Fibroblast of lung (primary cell): ENCODE measurements around the gene PTPRE. TPM values are rescaled to one million over a fixed set of nuclear protein-coding genes. Genes with fewer than 3 reads are reported as not detected.

Experiments
- DNase-seq, 2 donors: peaks; one replicate each; pipeline versions ENCODE4 v3.0.0 to v3.0.0-alpha.2; 2010; ENCODE audit warnings: low read depth in 2 of 2
- H2AFZ ChIP-seq: 2 replicates; pipeline ENCODE4 v1.5.1; 2012; ENCODE audit warnings: low read length, control low read depth, inconsistent platforms
- H3K27ac ChIP-seq: 2 replicates; pipeline ENCODE4 v1.5.1; 2011; ENCODE audit warnings: low read length, control low read depth; ENCODE audit not compliant: insufficient read depth
- H3K27me3 ChIP-seq: 2 replicates; pipeline ENCODE4 v1.5.1; 2011; ENCODE audit warnings: mild to moderate bottlenecking, low read length; ENCODE audit not compliant: control insufficient read depth, insufficient read depth
- H3K36me3 ChIP-seq: 2 replicates; pipeline ENCODE4 v1.5.1; 2011; ENCODE audit warnings: low read length; ENCODE audit not compliant: control insufficient read depth, insufficient read depth
- H3K4me1 ChIP-seq: 2 replicates; pipeline ENCODE4 v1.5.1; 2011; ENCODE audit warnings: low read length; ENCODE audit not compliant: control insufficient read depth, insufficient read depth; ENCODE audit errors: extremely low read depth
- H3K4me2 ChIP-seq: 2 replicates; pipeline ENCODE4 v1.5.1; 2011; ENCODE audit warnings: low read length, control low read depth; ENCODE audit not compliant: insufficient read depth; ENCODE audit errors: extremely low read depth
- H3K4me3 ChIP-seq, 4 experiments: fragments of 200-600 bp in 1 of 4; sonication (generic) in 1 of 4; replicated peaks in 1 of 4; 2 replicates each; pipeline ENCODE4 v1.5.1; 2011 to 2016; ENCODE audit warnings: low read length in 4 of 4, low read depth in 3 of 4, mild to moderate bottlenecking in 3 of 4, control low read depth in 2 of 4, inconsistent platforms in 1 of 4, mixed read lengths in 1 of 4; ENCODE audit not compliant: insufficient read depth in 1 of 4; ENCODE audit errors: control extremely low read depth in 1 of 4
- H3K79me2 ChIP-seq: 2 replicates; pipeline ENCODE4 v1.5.1; 2012; ENCODE audit warnings: mild to moderate bottlenecking, low read length, inconsistent platforms; ENCODE audit not compliant: control insufficient read depth, insufficient read depth
- H3K9ac ChIP-seq: 2 replicates; pipeline ENCODE4 v1.5.1; 2011; ENCODE audit warnings: mild to moderate bottlenecking, low read length, control low read depth; ENCODE audit not compliant: insufficient read depth
- H3K9me3 ChIP-seq: 2 replicates; pipeline ENCODE4 v1.5.1; 2012; ENCODE audit warnings: low read depth, low read length; ENCODE audit not compliant: control insufficient read depth, insufficient read depth
- H4K20me1 ChIP-seq: 2 replicates; pipeline ENCODE4 v1.5.1; 2011; ENCODE audit warnings: low read length; ENCODE audit not compliant: control insufficient read depth, insufficient read depth; ENCODE audit errors: extremely low read depth
- CTCF ChIP-seq, 2 donors: IDR thresholded peaks in 1 of 2; conservative IDR thresholded peaks in 1 of 2; 1 replicate in 1 of 2; 2 replicates in 1 of 2; pipeline ENCODE4 v1.5.1; 2011 to 2012; ENCODE audit warnings: low read length in 2 of 2, control low read depth in 1 of 2, inconsistent platforms in 1 of 2, low read depth in 1 of 2, mild to moderate bottlenecking in 1 of 2
- EZH2 ChIP-seq: IDR thresholded peaks from 2 replicates; pipeline ENCODE4 v1.5.1; 2012; ENCODE audit warnings: low read length, control low read depth, mild to moderate bottlenecking; ENCODE audit errors: missing control alignments
- polyA plus RNA-seq, 2 donors: library from polyadenylated mRNA; depleted of rRNA in 1 of 2; stranded (reverse) in 1 of 2; unstranded in 1 of 2; fragments of >200 nt; gene quantifications; 2 replicates each; pipeline ENCODE4 v1.2.1, GENCODE V29; 2011 to 2012; ENCODE audit warnings: missing spikeins in 1 of 2
- total RNA-seq: library from RNA; depleted of rRNA; stranded (reverse); fragments of >200 nt; gene quantifications from 2 replicates; pipeline ENCODE4 v1.2.1, GENCODE V29; 2014

Gene PTPRE
- total and polyA plus RNA-seq, 2 donors (not counting 1 experiment from before 2014, with no cell fraction given) = 0.75 to 1.8 TPM

DNA sequence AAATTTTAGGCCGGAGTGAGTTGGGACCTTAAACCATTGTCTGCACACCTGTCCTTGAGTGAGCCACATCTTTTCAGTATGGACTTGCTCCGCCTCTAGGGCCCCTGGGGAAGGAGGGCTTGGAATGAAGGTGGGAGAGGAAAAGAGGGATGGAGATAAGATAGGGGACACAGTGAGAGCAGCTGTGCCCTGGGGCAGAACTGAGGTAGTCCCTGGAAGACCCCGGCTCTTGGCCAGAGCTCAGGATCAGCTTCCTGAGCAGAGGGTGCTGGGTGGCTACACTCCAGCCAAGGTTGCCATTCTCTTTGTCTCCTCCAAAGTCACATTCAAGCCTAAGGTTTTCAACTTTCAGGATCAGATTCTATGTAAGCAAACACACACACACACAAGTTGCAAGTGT, 137.3 kb downstream of the PTPRE start:
- no peaks in the 10 kb centered on the region for H3K27me3 ChIP-seq
- no peak overlapping the region for H3K4me2 ChIP-seq
- H3K9me3 ChIP-seq = no peaks in the 10 kb centered on the region
- no peak overlapping the region for H2AFZ ChIP-seq
- H3K4me1 ChIP-seq = no peaks in the 10 kb centered on the region
- no peak overlapping the region for H3K27ac ChIP-seq
- no peak overlapping the region for H3K4me3 ChIP-seq
- TF ChIP-seq CTCF (conservative IDR thresholded peaks at IDR 0.05 in 1 of 2, IDR thresholded peaks at IDR 0.05 in 1 of 2; ENCODE audit: low read depth in 1 of 2, low read length in 2 of 2) = no peak
- no peaks in the 10 kb centered on the region for H4K20me1 ChIP-seq
- H3K9ac ChIP-seq = no peak overlapping the region
- H3K79me2 ChIP-seq = no peaks in the 10 kb centered on the region
- no peak for DNase-seq
- H3K36me3 ChIP-seq = no peaks in the 10 kb centered on the region

- no peak overlapping the region for H3K27ac ChIP-seq
- H3K27me3 ChIP-seq = no peaks in the 10 kb centered on the region
- H3K9me3 ChIP-seq = no peaks in the 10 kb centered on the region
- H3K4me1 ChIP-seq = no peaks in the 10 kb centered on the region
- H4K20me1 ChIP-seq = no peaks in the 10 kb centered on the region
- no peaks in the 10 kb centered on the region for H3K79me2 ChIP-seq
- TF ChIP-seq CTCF (conservative IDR thresholded peaks at IDR 0.05 in 1 of 2, IDR thresholded peaks at IDR 0.05 in 1 of 2; ENCODE audit: low read depth in 1 of 2, low read length in 2 of 2) = no peak
- TF ChIP-seq EZH2 = no peak
- no peak overlapping the region for H3K4me2 ChIP-seq
- H3K9ac ChIP-seq = no peak overlapping the region
- H3K4me3 ChIP-seq = no peak overlapping the region
- no peaks in the 10 kb centered on the region for H3K36me3 ChIP-seq
- no peak for DNase-seq
- no peak overlapping the region for H2AFZ ChIP-seq
Measured at GRCh38 chr10:128044961-128045832, 138.3 kb downstream of the PTPRE start.

- Histone ChIP-seq H3K9ac (no peak overlapping the region), H3K4me3 (no peak overlapping the region), H3K9me3 (no peaks in the 10 kb centered on the region), H3K4me2 (no peak overlapping the region), H3K36me3 (no peaks in the 10 kb centered on the region), H3K27ac (no peak overlapping the region), H3K27me3 (no peaks in the 10 kb centered on the region), H2AFZ (no peak overlapping the region), H4K20me1 (no peaks in the 10 kb centered on the region), H3K79me2 (no peaks in the 10 kb centered on the region), H3K4me1 (no peaks in the 10 kb centered on the region)
- no peak for DNase-seq
- no peak for TF ChIP-seq EZH2
- TF ChIP-seq CTCF (conservative IDR thresholded peaks at IDR 0.05 in 1 of 2, IDR thresholded peaks at IDR 0.05 in 1 of 2; ENCODE audit: low read depth in 1 of 2, low read length in 2 of 2) = no peak
Measured at GRCh38 chr10:128045833-128046120, 138.9 kb downstream of the PTPRE start.
